Thyroid gland (tissue), 4 donors: ENCODE measurements around the gene ABCA6. TPM values are rescaled to one million over a fixed set of nuclear protein-coding genes. Genes with fewer than 3 reads are reported as not detected.

Source experiments
- DNase-seq, 2 donors: peaks; one replicate each; pipeline ENCODE4 v3.0.0-alpha.2; 2019
- H3K27ac ChIP-seq, 3 donors: fragments of 200-600 bp; sonication (generic); 1 replicate in 2 of 3; 2 replicates in 1 of 3; pipeline ENCODE4 v1.5.1; 2016 to 2019; ENCODE audit warnings: mild to moderate bottlenecking in 1 of 3, moderate library complexity in 1 of 3
- H3K27me3 ChIP-seq: fragments of 200-600 bp; sonication (generic); one replicate; pipeline ENCODE4 v1.5.1; 2019
- H3K36me3 ChIP-seq, 2 donors: fragments of 200-600 bp; sonication (generic); one replicate each; pipeline ENCODE4 v1.5.1; 2016 to 2019
- H3K4me1 ChIP-seq, 2 donors: fragments of 200-600 bp; sonication (generic); one replicate each; pipeline ENCODE4 v1.5.1; 2017 to 2019
- H3K4me3 ChIP-seq, 3 donors: fragments of 200-600 bp; sonication (generic); replicated peaks in 1 of 3; 1 replicate in 2 of 3; 2 replicates in 1 of 3; pipeline ENCODE4 v1.5.1; 2016; ENCODE audit warnings: mild to moderate bottlenecking in 1 of 3
- H3K9me3 ChIP-seq: fragments of 200-600 bp; sonication (generic); one replicate; pipeline ENCODE4 v1.5.1; 2017
- CTCF ChIP-seq, 6 experiments: fragments of 200-600 bp in 3 of 6; fragments of 450-650 bp in 3 of 6; sonication (generic) in 3 of 6; IDR thresholded peaks; one replicate each; pipeline ENCODE4 v1.5.1; 2016 to 2019; ENCODE audit warnings: antibody characterized with exemption in 6 of 6, mild to moderate bottlenecking in 2 of 6, inconsistent platforms in 1 of 6, moderate library complexity in 1 of 6
- POLR2A ChIP-seq, 2 donors: fragments of 450-650 bp; IDR thresholded peaks; one replicate each; pipeline ENCODE4 v1.6.1; 2017; ENCODE audit warnings: antibody characterized with exemption in 2 of 2, mild to moderate bottlenecking in 2 of 2, moderate library complexity in 1 of 2
- WGBS, 2 donors: methylation state at CpG; one replicate each; pipeline ENCODE4 v1.1.5; 2017; 5-methylcytosine and 5-hydroxymethylcytosine counted together
- intact Hi-C: fragments of 100-400 bp; cut with DNase I; formaldehyde crosslinking; loops from one replicate; pipeline ENCODE4 v1.15.1; 2023
- total RNA-seq, 4 donors: library from RNA; depleted of rRNA; stranded (reverse); fragments of >200 nt; gene quantifications; one replicate each; pipeline ENCODE4 v1.2.3, GENCODE V29; 2016

Gene ABCA6
- total RNA-seq, 4 donors from 2014 or later, result 24.3 to 101 (median 64.2) TPM

GRCh38 chr17:69179227-69179952 is 37.7 kb upstream of the ABCA6 start:
- H3K27ac ChIP-seq, result no peak overlapping the region
- no peak for DNase-seq
- 78 to 87% methylated on average over 4 of the region's 4 CpGs for WGBS, 2 donors
- no peaks in the 10 kb centered on the region for H3K36me3 ChIP-seq
- intact Hi-C loops, result no loop called here
- TF ChIP-seq CTCF (IDR thresholded peaks at IDR 0.05), result no peak
- TF ChIP-seq POLR2A (IDR thresholded peaks at IDR 0.05), result no peak
- H3K4me1 ChIP-seq, result no peaks in the 10 kb centered on the region
- H3K9me3 ChIP-seq, result no peaks in the 10 kb centered on the region
- no peaks in the 10 kb centered on the region for H3K27me3 ChIP-seq
- H3K4me3 ChIP-seq, result no peak overlapping the region

GRCh38 chr17:69176457-69176795 is 34.7 kb upstream of the ABCA6 start:
- DNase-seq, result no peak
- 93 to 95% methylated on average over 1 of the region's 1 CpG for WGBS, 2 donors
- intact Hi-C loops, result no loop called here
- Histone ChIP-seq H3K27me3 (no peaks in the 10 kb centered on the region), H3K9me3 (no peaks in the 10 kb centered on the region), H3K4me1 (no peaks in the 10 kb centered on the region), H3K4me3 (no peak overlapping the region), H3K27ac (no peak overlapping the region), H3K36me3 (no peaks in the 10 kb centered on the region)
- TF ChIP-seq CTCF (IDR thresholded peaks at IDR 0.05) (no peak), POLR2A (IDR thresholded peaks at IDR 0.05) (no peak)

- WGBS, 2 donors, result 86 to 89% methylated on average over 4 of the region's 4 CpGs
- Histone ChIP-seq H3K36me3 (no peaks in the 10 kb centered on the region), H3K4me3 (no peak overlapping the region), H3K27ac (no peak overlapping the region), H3K27me3 (no peaks in the 10 kb centered on the region), H3K4me1 (no peaks in the 10 kb centered on the region), H3K9me3 (no peaks in the 10 kb centered on the region)
- TF ChIP-seq CTCF (IDR thresholded peaks at IDR 0.05), result no peak
- TF ChIP-seq POLR2A (IDR thresholded peaks at IDR 0.05), result no peak
- no peak for DNase-seq
- intact Hi-C loops, result no loop called here
Measured at GRCh38 chr17:69175625-69176456, 34.1 kb upstream of the ABCA6 start.

GRCh38 chr17:69175262-69175624 is 33.5 kb upstream of the ABCA6 start:
- H3K4me1 ChIP-seq, result no peaks in the 10 kb centered on the region
- no peak for DNase-seq
- H3K27ac ChIP-seq, result no peak overlapping the region
- no peaks in the 10 kb centered on the region for H3K36me3 ChIP-seq
- H3K9me3 ChIP-seq, result no peaks in the 10 kb centered on the region
- WGBS, 2 donors, result 92 to 94% methylated on average over 4 of the region's 4 CpGs
- no peak overlapping the region for H3K4me3 ChIP-seq
- TF ChIP-seq POLR2A (IDR thresholded peaks at IDR 0.05) (no peak), CTCF (IDR thresholded peaks at IDR 0.05) (no peak)
- intact Hi-C loops, result no loop called here
- H3K27me3 ChIP-seq, result no peaks in the 10 kb centered on the region

GRCh38 chr17:69173118-69173517 is 31.4 kb upstream of the ABCA6 start:
- TF ChIP-seq POLR2A (IDR thresholded peaks at IDR 0.05) (no peak), CTCF (IDR thresholded peaks at IDR 0.05) (no peak)
- Histone ChIP-seq H3K27ac (no peak overlapping the region), H3K4me1 (no peaks in the 10 kb centered on the region), H3K27me3 (no peaks in the 10 kb centered on the region), H3K4me3 (no peak overlapping the region), H3K36me3 (no peaks in the 10 kb centered on the region), H3K9me3 (no peaks in the 10 kb centered on the region)
- no peak for DNase-seq
- 49 to 73% methylated on average over 2 of the region's 2 CpGs for WGBS, 2 donors
- intact Hi-C loops, result no loop called here
